Muscle of leg (tissue), 11 donors: ENCODE measurements around the gene IRF2. TPM values are rescaled to one million over a fixed set of nuclear protein-coding genes. Genes with fewer than 3 reads are reported as not detected.

Experiments
- DNase-seq: peaks from one replicate; pipeline ENCODE4 v3.0.0; 2013
- H3K27ac ChIP-seq: one replicate; pipeline ENCODE4 v1.5.1; 2013; ENCODE audit warnings: mild to moderate bottlenecking, low read length, control low read depth
- H3K27me3 ChIP-seq: one replicate; pipeline ENCODE4 v1.6.1; 2013; ENCODE audit warnings: low read length; ENCODE audit not compliant: control insufficient read depth, insufficient read depth
- H3K36me3 ChIP-seq: one replicate; pipeline ENCODE4 v1.6.1; 2013; ENCODE audit warnings: low read length; ENCODE audit not compliant: control insufficient read depth, insufficient read depth
- H3K4me1 ChIP-seq: one replicate; pipeline ENCODE4 v1.6.1; 2013; ENCODE audit warnings: low read length; ENCODE audit not compliant: control insufficient read depth, insufficient read depth
- H3K4me3 ChIP-seq: one replicate; pipeline ENCODE4 v1.5.1; 2013; ENCODE audit warnings: low read length, control low read depth
- H3K9me3 ChIP-seq: replicated peaks from 2 replicates; pipeline ENCODE4 v1.6.1; 2013; ENCODE audit warnings: low read depth, low read length; ENCODE audit not compliant: control insufficient read depth
- WGBS: methylation state at CpG from one replicate; pipeline ENCODE4 v1.1.5; 2013; ENCODE audit warnings: missing lambda C conversion rate; ENCODE audit not compliant: insufficient coverage; 5-methylcytosine and 5-hydroxymethylcytosine counted together
- polyA plus RNA-seq, 8 donors: library from polyadenylated mRNA; unstranded; fragments of 120-200 nt; gene quantifications; one replicate each; pipeline versions ENCODE4 v1.2.1 to v1.2.3, GENCODE V29; 2013; ENCODE audit warnings: inconsistent platforms in 1 of 8, low replicate concordance in 1 of 8; ENCODE audit not compliant: insufficient read length in 8 of 8, insufficient read depth in 1 of 8
- total RNA-seq: library from RNA; stranded (reverse); fragments of 120-200 nt; gene quantifications from one replicate; pipeline ENCODE4 v1.2.4, GENCODE V29; 2013

IRF2 gene
- total and polyA plus RNA-seq, 9 donors = 14.8 to 19.4 (median 17.7) TPM

- Histone ChIP-seq H3K27me3 (no peaks in the 10 kb centered on the region), H3K9me3 (no peaks in the 10 kb centered on the region), H3K27ac (peak overlapping the region; percentile 59), H3K36me3 (peaks cover 58% of the 10 kb centered on the region), H3K4me3 (no peak overlapping the region), H3K4me1 (peaks cover 16% of the 10 kb centered on the region)
- WGBS = 81% methylated on average over 9 of the region's 12 CpGs
- no peak for DNase-seq
Observed at GRCh38 chr4:184402239-184402638, 72.1 kb downstream of the IRF2 start.

GRCh38 chr4:184401397-184402171, 72.8 kb downstream of the IRF2 start:
- H3K4me1 ChIP-seq = peaks cover 14% of the 10 kb centered on the region
- peaks cover 60% of the 10 kb centered on the region for H3K36me3 ChIP-seq
- H3K9me3 ChIP-seq = no peaks in the 10 kb centered on the region
- H3K27me3 ChIP-seq = no peaks in the 10 kb centered on the region
- H3K27ac ChIP-seq = peak overlapping the region; percentile 59
- 31% methylated on average over 6 of the region's 13 CpGs for WGBS
- no peak overlapping the region for H3K4me3 ChIP-seq
- DNase-seq = peak; percentile 63

DNA sequence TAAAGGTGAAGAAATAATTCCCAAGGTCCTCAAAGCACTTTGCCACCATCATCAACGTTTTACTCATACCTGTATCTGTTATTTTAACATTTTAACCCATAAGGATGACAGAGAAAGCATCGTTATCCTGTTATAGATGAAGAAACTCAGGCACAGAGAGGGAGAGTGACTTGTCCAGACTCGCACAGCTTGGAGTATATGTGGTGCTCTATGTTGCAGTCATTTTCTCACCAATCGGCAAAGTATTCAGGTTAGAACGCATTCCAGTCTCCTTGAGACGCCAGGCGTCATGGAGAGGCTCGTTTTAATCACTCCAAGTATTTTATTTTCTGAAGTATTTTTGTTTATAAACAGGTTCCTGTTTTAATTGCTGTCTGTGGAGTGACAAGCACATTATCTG, 73.5 kb downstream of the IRF2 start:
- no peaks in the 10 kb centered on the region for H3K27me3 ChIP-seq
- H3K9me3 ChIP-seq = no peaks in the 10 kb centered on the region
- no peak overlapping the region for H3K27ac ChIP-seq
- no peak for DNase-seq
- peaks cover 10% of the 10 kb centered on the region for H3K4me1 ChIP-seq
- no peak overlapping the region for H3K4me3 ChIP-seq
- peaks cover 60% of the 10 kb centered on the region for H3K36me3 ChIP-seq
- WGBS = no CpG with 5 or more reads among the region's 8 CpGs

- H3K9me3 ChIP-seq = no peaks in the 10 kb centered on the region
- DNase-seq = peak; percentile 73
- no peaks in the 10 kb centered on the region for H3K27me3 ChIP-seq
- H3K4me3 ChIP-seq = no peak overlapping the region
- H3K4me1 ChIP-seq = peaks cover 10% of the 10 kb centered on the region
- peaks cover 56% of the 10 kb centered on the region for H3K36me3 ChIP-seq
- H3K27ac ChIP-seq = no peak overlapping the region
- no CpG with 5 or more reads among the region's 7 CpGs for whole genome bisulfite sequencing
Observed at GRCh38 chr4:184400375-184400870, 73.9 kb downstream of the IRF2 start.

- Histone ChIP-seq H3K27me3 (no peaks in the 10 kb centered on the region), H3K36me3 (peaks cover 50% of the 10 kb centered on the region), H3K4me3 (no peak overlapping the region), H3K27ac (no peak overlapping the region), H3K9me3 (no peaks in the 10 kb centered on the region), H3K4me1 (peaks cover 10% of the 10 kb centered on the region)
- no CpG with 5 or more reads among the region's 3 CpGs for WGBS
- peak; percentile 55 for DNase-seq
Observed at GRCh38 chr4:184399512-184399908, 74.8 kb downstream of the IRF2 start.

GRCh38 chr4:184398741-184399511, 75.4 kb downstream of the IRF2 start:
- Histone ChIP-seq H3K4me3 (no peak overlapping the region), H3K4me1 (peaks cover 10% of the 10 kb centered on the region), H3K36me3 (peaks cover 50% of the 10 kb centered on the region), H3K27me3 (no peaks in the 10 kb centered on the region), H3K9me3 (no peaks in the 10 kb centered on the region), H3K27ac (no peak overlapping the region)
- whole genome bisulfite sequencing = 94% methylated on average over 23 of the region's 24 CpGs
- DNase-seq = no peak

- Histone ChIP-seq H3K4me3 (no peak overlapping the region), H3K27ac (no peak overlapping the region), H3K36me3 (peaks cover 56% of the 10 kb centered on the region), H3K4me1 (peaks cover 10% of the 10 kb centered on the region), H3K9me3 (no peaks in the 10 kb centered on the region), H3K27me3 (no peaks in the 10 kb centered on the region)
- WGBS = 80% methylated on average over 1 of the region's 6 CpGs
- DNase-seq = no peak
Observed at GRCh38 chr4:184397516-184398163, 76.7 kb downstream of the IRF2 start.

- peaks cover 60% of the 10 kb centered on the region for H3K36me3 ChIP-seq
- DNase-seq = no peak
- 88% methylated on average over 9 of the region's 15 CpGs for WGBS
- no peak overlapping the region for H3K4me3 ChIP-seq
- peaks cover 6% of the 10 kb centered on the region for H3K4me1 ChIP-seq
- H3K27ac ChIP-seq = no peak overlapping the region
- no peaks in the 10 kb centered on the region for H3K9me3 ChIP-seq
- no peaks in the 10 kb centered on the region for H3K27me3 ChIP-seq
Observed at GRCh38 chr4:184396570-184397515, 77.5 kb downstream of the IRF2 start.

- 73% methylated on average over 8 of the region's 14 CpGs for WGBS
- H3K27me3 ChIP-seq = no peaks in the 10 kb centered on the region
- DNase-seq = no peak
- no peak overlapping the region for H3K4me3 ChIP-seq
- H3K36me3 ChIP-seq = peaks cover 65% of the 10 kb centered on the region
- no peak overlapping the region for H3K27ac ChIP-seq
- no peaks in the 10 kb centered on the region for H3K9me3 ChIP-seq
- H3K4me1 ChIP-seq = no peaks in the 10 kb centered on the region
Observed at GRCh38 chr4:184395971-184396391, 78.4 kb downstream of the IRF2 start.
